NB4 (cell line): ENCODE data around the gene CCT3.
"Not testable (repeated sequence)": the region's sequence is repeated elsewhere in the genome, so short reads cannot be mapped to it uniquely, and the experiment has no call there.

Experiments used
- DNase-seq: peaks from one replicate; pipeline ENCODE4 v3.0.0; 2010; ENCODE audit warnings: low read depth
- H3K4me3 ChIP-seq: one replicate; pipeline ENCODE4 v1.5.1; 2011; ENCODE audit warnings: mild to moderate bottlenecking, low read depth, low read length, moderate library complexity
- CTCF ChIP-seq: IDR thresholded peaks from one replicate; pipeline ENCODE4 v1.5.1; 2012; ENCODE audit warnings: low read depth, low read length
- MYC ChIP-seq: IDR thresholded peaks from 2 replicates; pipeline ENCODE4 v1.6.1; 2011; ENCODE audit warnings: low read depth, low read length
- POLR2A ChIP-seq: IDR thresholded peaks from 2 replicates; pipeline ENCODE4 v1.6.1; 2011; ENCODE audit warnings: mild to moderate bottlenecking; ENCODE audit not compliant: insufficient read length; ENCODE audit errors: extremely low read depth
- TF ChIP-seq, protein P1 (sequence below): IDR thresholded peaks from 2 replicates; pipeline ENCODE4 v1.6.1; 2011; ENCODE audit warnings: low read depth, low read length

Gene CCT3

DNA sequence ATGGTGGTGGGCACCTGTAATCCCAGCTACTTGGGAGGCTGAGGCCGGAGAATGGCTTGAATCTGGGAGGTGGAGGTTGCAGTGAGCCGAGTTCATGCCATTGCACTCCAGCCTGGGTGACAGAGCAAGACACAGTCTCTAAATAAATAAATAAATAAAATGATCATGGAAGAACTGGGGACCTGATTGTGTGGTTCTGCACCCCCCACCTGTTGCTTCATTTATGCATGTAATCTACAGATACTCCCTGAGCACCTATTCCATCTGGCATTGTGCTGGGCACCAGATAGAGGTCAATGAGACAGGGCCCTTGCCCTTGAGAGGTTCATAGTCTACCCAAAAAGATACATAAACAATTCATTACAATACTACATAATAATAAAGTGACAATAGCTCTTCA lies 19.9 kb upstream of the CCT3 start:
- no peak overlapping the region for H3K4me3 ChIP-seq
- DNase-seq: no peak
- TF ChIP-seq, protein P1, sequence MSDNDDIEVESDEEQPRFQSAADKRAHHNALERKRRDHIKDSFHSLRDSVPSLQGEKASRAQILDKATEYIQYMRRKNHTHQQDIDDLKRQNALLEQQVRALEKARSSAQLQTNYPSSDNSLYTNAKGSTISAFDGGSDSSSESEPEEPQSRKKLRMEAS: no peak
- no peak for TF ChIP-seq CTCF
- TF ChIP-seq POLR2A: no peak
- TF ChIP-seq MYC: no peak

DNA sequence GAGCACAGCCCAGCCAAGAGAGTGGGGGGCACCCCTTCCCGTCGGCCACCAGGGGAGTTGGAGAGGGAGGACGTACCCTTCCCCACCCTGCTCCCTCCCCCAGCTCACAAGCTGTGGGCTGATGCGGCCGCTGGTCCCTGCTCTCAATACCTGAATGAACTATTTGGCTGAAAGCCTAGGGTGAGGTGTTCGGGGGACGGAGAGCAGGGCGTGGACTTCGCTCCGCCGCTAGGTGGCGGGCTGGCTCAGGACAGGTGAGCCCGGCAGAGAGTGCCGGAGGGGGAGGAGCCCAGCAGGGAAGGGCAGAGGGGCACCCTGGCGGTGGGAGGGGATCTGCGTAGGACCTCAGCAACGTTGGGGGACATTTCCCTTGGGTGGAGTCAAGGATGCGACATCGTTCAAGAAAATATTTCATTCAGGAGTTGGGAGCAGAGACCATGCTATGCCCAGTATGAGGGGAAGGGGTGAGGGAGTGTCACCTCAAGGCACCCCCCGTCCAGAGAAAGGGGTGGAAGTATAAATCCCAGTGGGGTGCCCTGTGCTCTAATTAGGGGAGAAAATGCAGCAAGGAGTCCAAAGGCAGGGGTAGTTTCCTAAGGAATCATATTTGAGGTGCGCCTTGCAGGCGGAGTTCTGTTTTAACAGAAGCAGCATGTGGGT lies 18.9 kb upstream of the CCT3 start:
- TF ChIP-seq MYC (no peak), CTCF (peak; percentile 93), POLR2A (no peak)
- TF ChIP-seq, protein P1: no peak
- no peak overlapping the region for H3K4me3 ChIP-seq
- DNase-seq: peak; percentile 65

- TF ChIP-seq CTCF (no peak), MYC (no peak), POLR2A (no peak)
- TF ChIP-seq, protein P1: no peak
- DNase-seq: no peak
- H3K4me3 ChIP-seq: no peak overlapping the region
Observed at GRCh38 chr1:156356262-156356874, 18.3 kb upstream of the CCT3 start.

DNA sequence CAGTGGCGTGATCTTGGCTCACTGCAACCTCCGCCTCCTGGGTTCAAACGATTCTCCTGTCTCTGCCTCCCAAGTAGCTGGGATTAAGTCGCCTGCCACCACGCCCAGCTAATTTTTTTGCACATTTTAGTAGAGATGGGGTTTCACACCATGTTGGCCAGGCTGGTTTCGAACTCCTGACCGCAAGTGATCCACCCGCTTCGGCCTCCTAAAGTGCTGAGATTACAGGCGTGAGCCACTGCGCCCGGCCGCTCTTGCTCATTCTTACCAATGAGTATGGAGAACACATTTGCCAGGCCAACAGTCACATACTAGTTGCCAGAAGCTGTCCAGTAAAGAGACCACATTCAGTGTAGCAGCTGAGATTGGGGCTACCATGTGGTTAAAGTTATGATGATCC lies 14.4 kb upstream of the CCT3 start:
- not testable (repeated sequence) for DNase-seq, H3K4me3 ChIP-seq

- no peak for DNase-seq
Observed at GRCh38 chr1:156347331-156347730, 9.2 kb upstream of the CCT3 start.

DNA sequence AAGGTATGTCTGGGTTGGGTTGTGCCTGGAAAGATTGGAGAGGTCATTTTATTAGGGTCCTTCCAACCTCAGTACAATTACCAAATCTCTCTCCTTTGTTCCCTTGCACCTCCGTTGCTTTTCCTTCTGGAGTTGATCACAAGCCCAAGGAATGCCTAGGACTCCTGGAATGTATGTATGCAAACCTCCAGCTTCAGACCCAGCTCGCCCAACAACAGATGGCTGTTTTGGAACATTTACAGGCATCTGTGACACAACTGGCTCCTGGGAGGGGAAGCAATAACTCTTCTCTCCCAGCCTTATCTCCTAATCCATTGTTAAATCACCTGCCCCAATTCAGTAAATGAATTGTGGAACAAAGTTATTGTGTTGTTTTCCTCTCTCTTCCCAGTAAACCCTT lies 8.5 kb upstream of the CCT3 start:
- no peak overlapping the region for H3K4me3 ChIP-seq
- no peak for DNase-seq
- TF ChIP-seq CTCF (no peak), POLR2A (no peak), MYC (no peak)

More at GRCh38 chr1:156347331-156347730, 9.2 kb upstream of the CCT3 start:
- H3K4me3 ChIP-seq: no peak overlapping the region
- TF ChIP-seq POLR2A: no peak
- TF ChIP-seq CTCF: no peak
- TF ChIP-seq MYC: no peak
- TF ChIP-seq, protein P1: no peak

GRCh38 chr1:156346035-156346434 lies 7.9 kb upstream of the CCT3 start:
- H3K4me3 ChIP-seq, DNase-seq: not testable (repeated sequence)
